ENCODE results near the gene TSPAN2.

TSPAN2 gene

DNA sequence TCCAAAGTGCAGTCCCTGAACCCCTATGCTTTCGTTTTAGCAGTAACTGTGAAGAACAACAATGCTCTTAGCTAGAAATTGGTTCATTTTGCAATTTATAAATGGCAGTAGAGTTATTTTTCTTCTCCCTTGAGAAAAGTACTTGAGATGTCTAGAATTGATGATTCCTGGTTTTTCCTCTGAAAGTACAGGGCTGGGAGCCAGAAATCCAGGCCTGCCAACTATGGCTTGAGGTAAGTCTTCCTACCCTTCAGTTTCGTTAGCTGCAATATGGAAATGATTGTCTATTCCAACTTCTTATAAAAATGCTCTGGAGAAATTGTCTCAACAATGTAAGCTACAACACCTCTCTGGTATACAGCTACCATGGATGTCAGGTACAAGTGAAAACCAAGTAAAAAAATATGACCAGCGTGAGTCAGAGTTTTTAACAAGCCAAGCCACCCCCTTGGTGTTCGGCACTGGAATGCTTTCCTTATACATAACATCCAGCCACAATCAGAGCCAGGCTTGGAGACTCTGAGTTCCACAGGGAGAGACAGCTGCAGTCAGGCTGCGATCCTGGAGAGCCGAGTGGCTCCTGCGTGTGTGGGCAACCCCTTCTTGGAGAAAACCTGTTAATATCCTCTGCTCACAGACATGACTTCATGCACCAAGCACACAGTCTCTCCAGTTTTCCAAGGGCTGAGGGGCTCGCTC lies 22.0 kb downstream of the TSPAN2 start:
- DNase-seq (ENCODE audit: low read depth in 1 of 2, low spot score in 1 of 2): no peak
- no peak for TF ChIP-seq JUND (IDR thresholded peaks at IDR 0.05; ENCODE audit: low read depth)
- in situ Hi-C loops (cut with HindIII; ENCODE audit: low pct_unique_long_range_greater_than_20kb, low sequenced_read_pairs): no loop called here

DNA sequence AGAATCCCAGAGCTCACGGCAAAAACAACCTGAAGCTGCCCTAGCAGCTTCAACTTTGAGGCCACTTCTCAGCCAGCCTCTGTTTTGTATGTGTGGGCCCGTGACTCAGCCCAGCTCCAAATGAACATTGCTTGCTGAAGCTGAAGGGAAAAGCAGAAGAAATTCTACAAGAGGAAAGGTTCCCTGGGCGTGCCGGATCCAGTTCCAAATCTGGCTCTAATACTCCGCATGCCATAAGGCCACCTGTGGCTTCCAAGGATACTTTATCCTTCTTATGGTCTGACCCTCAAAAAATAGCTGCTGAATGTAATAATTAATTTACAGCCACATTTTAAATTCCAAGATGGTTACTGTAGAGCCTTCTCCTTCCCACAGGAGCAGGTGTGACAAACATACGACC lies 24.3 kb downstream of the TSPAN2 start:
- in situ Hi-C loops (cut with HindIII; ENCODE audit: low pct_unique_long_range_greater_than_20kb, low sequenced_read_pairs): no loop called here
- DNase-seq (ENCODE audit: low read depth in 1 of 2, low spot score in 1 of 2): no peak
- TF ChIP-seq JUND (IDR thresholded peaks at IDR 0.05; ENCODE audit: low read depth): no peak

DNA sequence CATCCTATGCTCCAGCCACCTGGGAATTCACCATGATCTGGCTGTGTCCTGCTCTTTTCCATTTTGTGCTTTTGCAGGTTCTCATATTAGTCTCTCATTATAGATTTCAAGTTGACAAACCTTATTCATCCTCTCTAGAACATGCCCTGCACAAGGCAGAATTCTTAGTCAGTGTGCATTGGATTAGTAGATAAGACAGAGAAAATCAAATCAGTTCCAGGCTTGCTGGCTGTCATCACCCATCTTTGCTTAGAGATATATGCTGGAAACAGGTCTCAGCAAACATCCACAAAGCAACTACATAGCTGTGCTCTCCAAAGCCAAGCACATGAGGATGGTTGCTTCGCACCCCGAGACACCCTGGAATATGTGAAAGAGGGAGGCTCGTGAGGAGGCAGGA lies 24.8 kb downstream of the TSPAN2 start:
- in situ Hi-C loops (cut with HindIII; ENCODE audit: low pct_unique_long_range_greater_than_20kb, low sequenced_read_pairs): no loop called here
- TF ChIP-seq JUND (IDR thresholded peaks at IDR 0.05; ENCODE audit: low read depth): no peak
- no peak for DNase-seq (ENCODE audit: low read depth in 1 of 2, low spot score in 1 of 2)

DNA sequence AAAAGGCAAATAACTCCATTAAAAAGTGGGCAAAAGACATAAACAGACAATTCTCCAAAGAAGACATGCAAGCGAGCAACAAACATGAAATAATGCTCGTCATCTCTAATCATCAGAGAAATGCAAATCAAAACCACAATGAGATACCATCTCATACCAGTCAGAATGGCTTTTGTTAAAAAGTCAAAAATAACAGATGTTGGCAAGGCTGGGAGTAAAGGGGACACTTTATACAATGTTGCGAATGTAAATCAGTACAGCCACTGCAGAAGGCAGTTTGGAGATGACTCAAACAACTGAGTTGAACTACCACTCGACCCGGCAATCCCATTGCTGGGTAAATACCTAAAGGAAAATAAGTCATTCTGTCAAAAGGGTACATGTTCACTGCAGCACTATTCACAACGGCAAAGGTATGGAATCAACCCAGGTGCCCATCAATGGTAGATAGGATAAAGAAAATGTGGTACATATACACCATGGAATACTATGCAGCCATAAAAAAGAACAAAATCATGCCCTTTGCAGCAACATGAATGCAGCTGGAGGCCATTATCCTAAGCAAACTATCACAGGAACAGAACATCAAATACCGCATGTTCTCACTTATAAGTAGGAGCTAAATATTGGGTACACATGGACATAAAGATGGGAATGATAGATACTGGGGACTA lies 25.9 kb downstream of the TSPAN2 start:
- no peak for DNase-seq (ENCODE audit: low read depth in 1 of 2, low spot score in 1 of 2)
- TF ChIP-seq JUND (IDR thresholded peaks at IDR 0.05; ENCODE audit: low read depth): no peak
- in situ Hi-C loops (cut with HindIII; ENCODE audit: low pct_unique_long_range_greater_than_20kb, low sequenced_read_pairs): no loop called here

DNA sequence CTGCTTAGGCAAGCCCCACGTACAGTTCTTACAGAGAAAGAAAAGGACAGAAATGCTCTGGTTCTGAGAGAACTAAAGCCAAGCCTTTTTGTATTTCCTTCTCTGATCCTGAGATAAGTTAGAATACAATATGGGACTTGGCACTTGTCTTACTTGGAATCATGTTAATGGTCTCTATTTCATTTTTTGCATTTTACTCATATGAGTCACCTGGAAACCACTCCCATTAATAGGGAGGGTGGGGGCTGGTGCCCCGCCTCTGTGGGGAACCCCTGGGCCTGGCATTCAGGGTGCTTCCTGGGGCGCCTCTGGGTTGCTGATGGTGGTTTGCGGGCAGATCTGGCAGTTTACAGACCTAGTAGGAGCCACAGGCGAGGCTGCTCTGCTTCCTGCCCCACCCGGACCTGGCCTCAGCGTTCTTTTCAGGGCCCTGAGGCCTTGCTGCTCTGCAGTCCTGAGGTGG lies 26.7 kb downstream of the TSPAN2 start:
- peak in 1 of 2 experiments; percentile 46 for DNase-seq (ENCODE audit: low read depth in 1 of 2, low spot score in 1 of 2)
- no peak; the same call in 1 of the 2 replicates for TF ChIP-seq JUND (IDR thresholded peaks at IDR 0.05; ENCODE audit: low read depth)
- in situ Hi-C loops (cut with HindIII; ENCODE audit: low pct_unique_long_range_greater_than_20kb, low sequenced_read_pairs): no loop called here

DNA sequence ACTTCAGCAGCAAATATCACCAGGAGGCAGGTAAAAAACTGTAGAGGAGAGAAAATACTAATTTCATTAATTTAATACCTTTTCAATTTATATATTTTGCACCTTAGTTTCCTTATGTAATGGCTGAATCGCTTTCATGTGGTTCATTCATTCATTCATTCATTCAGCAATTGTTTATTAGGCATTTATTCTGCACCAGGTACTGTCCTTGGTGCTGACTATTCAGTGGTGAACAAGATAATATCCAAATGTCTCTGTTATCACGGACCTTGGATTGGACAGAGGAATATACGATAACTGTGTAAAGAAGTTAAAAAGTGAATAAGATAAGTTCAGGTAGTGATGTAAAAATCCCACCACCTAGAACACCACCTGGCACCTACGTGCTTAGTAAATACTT lies 28.8 kb downstream of the TSPAN2 start:
- TF ChIP-seq JUND (IDR thresholded peaks at IDR 0.05; ENCODE audit: low read depth): no peak
- DNase-seq (ENCODE audit: low read depth in 1 of 2, low spot score in 1 of 2): no peak
- in situ Hi-C loops (cut with HindIII; ENCODE audit: low pct_unique_long_range_greater_than_20kb, low sequenced_read_pairs): no loop called here

DNA sequence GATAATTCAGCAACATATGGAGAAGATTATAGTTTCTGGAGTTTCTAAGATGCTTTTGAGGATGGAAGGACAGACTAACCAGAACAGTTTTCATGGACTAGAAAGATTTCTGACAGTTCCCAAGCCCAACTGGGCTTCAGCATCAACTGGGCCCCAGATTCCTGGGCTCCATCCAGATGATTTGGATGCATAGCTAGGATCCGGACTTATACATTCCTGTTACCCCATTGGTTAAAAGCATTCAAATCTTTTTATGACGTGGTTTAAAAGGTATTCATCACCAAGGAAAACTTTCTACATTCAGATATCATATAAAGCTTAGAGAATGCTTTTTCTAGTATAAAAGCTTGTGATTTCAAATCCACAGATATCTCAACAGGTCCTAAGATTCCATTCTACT lies 30.0 kb downstream of the TSPAN2 start:
- TF ChIP-seq JUND (IDR thresholded peaks at IDR 0.05; ENCODE audit: low read depth): no peak
- in situ Hi-C loops (cut with HindIII; ENCODE audit: low pct_unique_long_range_greater_than_20kb, low sequenced_read_pairs): no loop called here
- DNase-seq (ENCODE audit: low read depth in 1 of 2, low spot score in 1 of 2): no peak

DNA sequence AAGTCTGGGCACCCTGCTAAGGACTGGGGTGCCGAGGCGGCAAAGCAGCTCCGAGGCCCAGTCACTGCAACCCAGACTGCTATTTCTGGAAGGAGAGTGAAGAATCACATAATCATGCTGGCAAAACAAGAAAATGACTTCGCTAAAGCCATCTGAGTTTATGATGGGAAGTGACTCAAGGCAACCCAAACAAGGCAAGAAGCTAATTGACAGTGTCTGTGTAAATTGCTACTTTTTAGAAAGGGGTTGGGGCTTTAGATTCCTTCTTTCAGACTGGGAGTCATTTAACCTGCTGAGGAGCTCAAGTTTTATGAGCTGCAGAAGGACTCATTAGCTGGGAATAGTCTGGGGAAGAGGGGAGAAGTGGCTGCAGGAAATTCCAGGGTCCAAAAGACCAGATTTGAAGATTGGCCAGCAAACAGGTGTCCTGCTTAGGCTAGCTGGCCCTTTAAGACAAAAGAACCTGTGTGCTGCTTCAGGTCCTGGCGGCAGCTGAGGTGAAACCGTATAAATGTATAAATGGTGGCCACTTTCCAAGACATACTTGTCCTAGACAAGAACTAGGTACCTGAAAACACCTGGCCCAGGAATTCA lies 31.5 kb downstream of the TSPAN2 start:
- TF ChIP-seq JUND (IDR thresholded peaks at IDR 0.05; ENCODE audit: low read depth): no peak
- no peak for DNase-seq (ENCODE audit: low read depth in 1 of 2, low spot score in 1 of 2)
- in situ Hi-C loops (cut with HindIII; ENCODE audit: low pct_unique_long_range_greater_than_20kb, low sequenced_read_pairs): no loop called here

DNA sequence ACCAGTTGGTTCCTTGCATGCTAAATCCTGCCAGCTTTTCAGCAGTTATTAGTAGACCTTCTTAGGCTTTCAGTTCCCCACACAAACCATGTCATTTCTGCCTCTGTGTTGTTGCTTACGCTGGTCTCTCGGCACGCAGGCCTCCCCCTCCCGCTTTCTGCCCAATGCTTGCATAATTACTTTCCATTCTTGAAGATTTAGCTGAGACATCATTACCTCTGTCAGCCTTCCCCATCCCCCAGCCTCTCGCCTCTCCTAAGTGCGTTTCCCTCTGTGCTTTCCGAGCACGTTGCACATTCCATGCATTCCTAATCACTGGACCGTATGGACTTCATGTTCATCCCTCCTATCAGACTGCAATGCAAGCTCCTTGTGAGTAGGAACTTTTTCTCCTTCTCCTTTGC lies 32.9 kb downstream of the TSPAN2 start:
- peak in 1 of 2 experiments; percentile 17 for DNase-seq (ENCODE audit: low read depth in 1 of 2, low spot score in 1 of 2)
- no peak for TF ChIP-seq JUND (IDR thresholded peaks at IDR 0.05; ENCODE audit: low read depth)
- in situ Hi-C loops (cut with HindIII; ENCODE audit: low pct_unique_long_range_greater_than_20kb, low sequenced_read_pairs): no loop called here

DNA sequence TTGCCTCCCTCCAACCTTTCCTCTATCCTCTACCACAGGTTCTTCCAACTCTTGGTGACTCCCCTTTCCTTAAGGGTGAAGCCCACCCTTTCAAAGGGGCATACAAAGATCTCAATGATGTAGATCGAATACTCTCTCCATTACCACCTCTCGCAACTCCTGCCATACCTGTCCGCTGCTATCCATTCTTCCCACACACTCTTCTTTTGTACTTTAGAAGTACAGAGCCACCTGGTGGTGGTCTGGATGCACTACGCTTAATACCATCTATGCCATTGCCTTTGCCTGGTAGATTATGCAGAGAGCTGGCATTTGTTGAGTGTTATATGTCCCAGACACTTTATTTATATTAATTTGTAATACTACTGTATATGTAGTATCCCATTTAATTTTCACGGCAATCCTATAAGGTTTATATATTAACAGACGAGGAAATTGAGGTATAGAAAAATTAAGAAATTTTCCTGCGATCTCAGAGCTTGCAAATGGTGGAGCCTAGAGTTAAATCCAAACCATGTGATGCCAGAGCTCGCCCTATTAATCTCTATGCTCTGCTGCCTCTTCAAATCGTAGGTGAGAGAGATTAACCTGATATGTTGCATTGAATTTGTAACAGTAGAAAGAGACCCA lies 36.7 kb downstream of the TSPAN2 start:
- in situ Hi-C loops (cut with HindIII; ENCODE audit: low pct_unique_long_range_greater_than_20kb, low sequenced_read_pairs): no loop called here
- no peak for TF ChIP-seq JUND (IDR thresholded peaks at IDR 0.05; ENCODE audit: low read depth)
- DNase-seq (ENCODE audit: low read depth in 1 of 2, low spot score in 1 of 2): peak; percentile 39 to 74

DNA sequence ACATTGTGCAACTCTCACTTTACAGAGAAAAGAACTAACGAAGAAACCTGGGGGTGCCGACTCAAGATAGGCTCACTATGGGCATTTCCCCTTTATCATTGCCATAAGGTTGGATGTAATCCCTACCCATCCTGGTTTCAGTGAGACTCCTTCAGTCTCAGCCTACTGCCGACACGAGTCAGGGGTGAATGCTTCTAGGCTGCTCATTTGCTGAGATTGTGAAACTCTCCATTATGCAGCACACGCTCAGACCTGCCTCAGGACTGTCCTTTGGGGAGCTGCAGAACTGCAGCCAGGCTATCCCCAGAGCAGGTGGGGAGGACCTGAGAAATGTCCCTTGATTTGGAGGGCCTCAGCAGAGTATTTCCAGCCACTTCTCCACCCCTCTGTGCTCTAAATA lies 37.5 kb downstream of the TSPAN2 start:
- in situ Hi-C loops (cut with HindIII; ENCODE audit: low pct_unique_long_range_greater_than_20kb, low sequenced_read_pairs): no loop called here
- no peak for TF ChIP-seq JUND (IDR thresholded peaks at IDR 0.05; ENCODE audit: low read depth)
- no peak for DNase-seq (ENCODE audit: low read depth in 1 of 2, low spot score in 1 of 2)

DNA sequence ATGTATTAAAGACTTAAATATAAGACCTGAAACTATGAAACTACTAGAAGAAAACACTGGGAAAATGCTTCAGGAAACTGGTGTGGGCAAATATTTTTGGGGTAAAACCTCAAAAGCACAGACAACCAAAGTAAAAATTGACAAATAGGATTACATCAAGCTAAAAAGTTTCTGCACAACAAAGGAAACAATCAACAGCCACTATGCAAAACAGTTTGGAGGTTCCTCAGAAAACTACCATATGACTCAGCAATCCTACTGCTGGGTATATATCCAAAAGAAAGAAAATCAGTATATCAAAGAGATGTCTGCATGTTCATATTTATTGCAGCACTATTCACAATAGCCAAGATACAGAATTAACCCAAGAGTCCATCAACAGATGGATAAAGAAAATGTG lies 42.6 kb downstream of the TSPAN2 start:
- no peak for DNase-seq (ENCODE audit: low read depth in 1 of 2, low spot score in 1 of 2)
- no peak for TF ChIP-seq JUND (IDR thresholded peaks at IDR 0.05; ENCODE audit: low read depth)
- in situ Hi-C loops (cut with HindIII; ENCODE audit: low pct_unique_long_range_greater_than_20kb, low sequenced_read_pairs): no loop called here

DNA sequence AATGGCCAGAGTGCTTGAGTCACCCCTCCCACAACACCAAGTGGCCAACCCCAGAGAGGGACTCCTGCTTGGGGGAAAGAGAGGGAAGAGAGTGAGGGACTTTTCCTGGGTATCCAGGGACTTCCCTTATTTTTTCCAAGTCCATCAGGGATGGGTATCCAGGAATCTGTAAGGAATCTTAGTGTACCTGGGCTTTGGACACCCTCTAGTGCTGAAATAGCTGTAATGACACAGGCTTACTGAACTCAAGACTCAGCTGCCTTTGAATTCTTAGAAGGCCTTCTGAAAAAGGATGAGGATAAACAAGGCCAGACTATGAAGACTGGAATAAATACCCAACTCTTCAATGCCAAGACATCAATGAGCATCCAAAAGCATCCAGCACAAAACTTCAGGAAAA lies 47.6 kb downstream of the TSPAN2 start:
- no peak for TF ChIP-seq JUND (IDR thresholded peaks at IDR 0.05; ENCODE audit: low read depth)
- in situ Hi-C loops (cut with HindIII; ENCODE audit: low pct_unique_long_range_greater_than_20kb, low sequenced_read_pairs): no loop called here
- peak; percentile 4 to 55 for DNase-seq (ENCODE audit: low read depth in 1 of 2, low spot score in 1 of 2)

Data from T47D (cell line).